SK-N-SH (cell line): ENCODE data around the gene HEG1. TPM values are rescaled to one million over a fixed set of nuclear protein-coding genes. Genes with fewer than 3 reads are reported as not detected.

Experiments
- CTCF ChIA-PET: fragments of 300-600, 350-600 bp; formaldehyde crosslinking; extraction: SDS; loops from one replicate; lab custom pipeline; 2021; lab: Yijun Ruan, JAX
- POLR2A ChIA-PET: fragments of 350-600 bp; sonication (Branson Sonifier 250); formaldehyde crosslinking; extraction: SDS; loops from one replicate; lab custom pipeline; 2020; ENCODE audit warnings: antibody characterized with exemption, inconsistent platforms; lab: Yijun Ruan, JAX
- DNase-seq: peaks from one replicate; pipeline ENCODE4 v3.0.0; 2012
- H2AFZ ChIP-seq: fragments of 200-600 bp; sonication (generic); 2 replicates; pipeline ENCODE4 v1.8.1; 2016; ENCODE audit warnings: antibody characterized with exemption, mild to moderate bottlenecking, low read depth
- H3F3A ChIP-seq: fragments of 200-600 bp; sonication (generic); replicated peaks from 2 replicates; pipeline ENCODE3; 2016; ENCODE audit warnings: antibody characterized with exemption, mild to moderate bottlenecking; ENCODE audit not compliant: insufficient read depth
- H3K27ac ChIP-seq, 2 experiments: fragments of 200-500 bp in 1 of 2; fragments of 200-600 bp in 1 of 2; sonication (Bioruptor generic) in 1 of 2; sonication (generic), shearing (Covaris generic) in 1 of 2; 2 replicates each; pipeline versions ENCODE4 v1.5.1 to v1.6.1; 2014 to 2016; ENCODE audit warnings: low read depth in 2 of 2, inconsistent platforms in 1 of 2, low read length in 1 of 2, mild to moderate bottlenecking in 1 of 2, mixed read lengths in 1 of 2
- H3K27me3 ChIP-seq: fragments of 200-600 bp; sonication (generic), shearing (Covaris generic); 2 replicates; pipeline ENCODE4 v1.6.1; 2016; ENCODE audit warnings: mixed run types; ENCODE audit not compliant: insufficient read depth
- H3K36me3 ChIP-seq, 2 experiments: fragments of 200-500 bp in 1 of 2; fragments of 200-600 bp in 1 of 2; sonication (Bioruptor generic) in 1 of 2; sonication (generic) in 1 of 2; replicated peaks in 1 of 2; 2 replicates each; pipeline versions ENCODE3 to v1.5.1; 2014 to 2016; ENCODE audit warnings: low read length in 1 of 2, mild to moderate bottlenecking in 1 of 2; ENCODE audit not compliant: insufficient read depth in 2 of 2, control insufficient read depth in 1 of 2
- H3K4me1 ChIP-seq, 2 experiments: fragments of 200-500 bp in 1 of 2; fragments of 200-600 bp in 1 of 2; sonication (Bioruptor generic) in 1 of 2; sonication (generic), shearing (Covaris generic) in 1 of 2; 2 replicates each; pipeline versions ENCODE4 v1.5.1 to v1.6.1; 2014 to 2016; ENCODE audit warnings: low read depth in 1 of 2, low read length in 1 of 2, mixed run types in 1 of 2; ENCODE audit not compliant: insufficient read depth in 2 of 2, control insufficient read depth in 1 of 2
- H3K4me2 ChIP-seq: fragments of 200-600 bp; sonication (generic), shearing (Covaris generic); 2 replicates; pipeline ENCODE4 v1.6.1; 2017; ENCODE audit warnings: mixed run types
- H3K4me3 ChIP-seq, 2 experiments: fragments of 200-500 bp in 1 of 2; fragments of 200-600 bp in 1 of 2; sonication (Bioruptor generic) in 1 of 2; sonication (generic), shearing (Covaris generic) in 1 of 2; 2 replicates each; pipeline versions ENCODE4 v1.5.1 to v1.8.1; 2014 to 2016; ENCODE audit warnings: low read depth in 2 of 2, inconsistent platforms in 1 of 2, low read length in 1 of 2, mild to moderate bottlenecking in 1 of 2, mixed read lengths in 1 of 2, moderate library complexity in 1 of 2
- H3K79me2 ChIP-seq: fragments of 200-600 bp; sonication (generic); 2 replicates; pipeline ENCODE4 v1.8.1; 2017; ENCODE audit warnings: mild to moderate bottlenecking; ENCODE audit not compliant: insufficient read depth
- H3K9ac ChIP-seq: fragments of 200-600 bp; sonication (generic); 2 replicates; pipeline ENCODE4 v1.6.1; 2017; ENCODE audit warnings: mixed run types
- H3K9me2 ChIP-seq: fragments of 200-600 bp; sonication (generic); 2 replicates; pipeline ENCODE4 v1.6.1; 2017; ENCODE audit warnings: mixed run types
- H3K9me3 ChIP-seq: fragments of 200-600 bp; sonication (generic); 2 replicates; pipeline ENCODE4 v1.6.1; 2017; ENCODE audit warnings: mixed run types, mild to moderate bottlenecking, moderate library complexity
- H4K20me1 ChIP-seq: fragments of 200-600 bp; sonication (generic); 2 replicates; pipeline ENCODE4 v1.6.1; 2017; ENCODE audit warnings: mild to moderate bottlenecking, mixed run types; ENCODE audit not compliant: insufficient read depth
- CHD2 ChIP-seq: fragments of 150-350 bp; IDR thresholded peaks from 2 replicates; pipeline ENCODE4 v1.6.1; 2018; ENCODE audit warnings: low read length; ENCODE audit not compliant: partially characterized antibody
- ELF1 ChIP-seq: IDR thresholded peaks from 2 replicates; pipeline ENCODE4 v1.4.0; 2012
- FOSL2 ChIP-seq: IDR thresholded peaks from 2 replicates; pipeline ENCODE4 v1.4.0; 2012; ENCODE audit warnings: low read depth, mild to moderate bottlenecking, moderate library complexity, borderline replicate concordance
- FOXJ3 ChIP-seq: sonication (generic); formaldehyde crosslinking; IDR thresholded peaks from 2 replicates; pipeline ENCODE4 v1.5.1; 2020; ENCODE audit warnings: mild to moderate bottlenecking, missing genetic modification reagents
- GABPA ChIP-seq: IDR thresholded peaks from 2 replicates; pipeline ENCODE4 v1.4.0; 2012; ENCODE audit warnings: low read depth, mild to moderate bottlenecking
- GATA2 ChIP-seq: sonication (generic); formaldehyde crosslinking; IDR thresholded peaks from 2 replicates; pipeline ENCODE4 v1.5.0; 2020; ENCODE audit warnings: mild to moderate bottlenecking, missing genetic modification reagents
- MXI1 ChIP-seq: IDR thresholded peaks from 2 replicates; pipeline ENCODE4 v1.6.1; 2012; ENCODE audit warnings: mild to moderate bottlenecking, low read depth, low read length, improper control_type of control experiment
- NRF1 ChIP-seq: IDR thresholded peaks from 2 replicates; pipeline ENCODE4 v1.6.1; 2012; ENCODE audit warnings: low read depth, mild to moderate bottlenecking, low read length
- POLR2AphosphoS5 ChIP-seq: IDR thresholded peaks from 2 replicates; pipeline ENCODE4 v1.6.1; 2012; ENCODE audit warnings: low read depth, low read length
- RAD21 ChIP-seq: IDR thresholded peaks from 2 replicates; pipeline ENCODE4 v1.6.1; 2012; ENCODE audit warnings: mild to moderate bottlenecking, low read length
- RCOR1 ChIP-seq: fragments of 150-350 bp; IDR thresholded peaks from 2 replicates; pipeline ENCODE4 v1.6.1; 2017; ENCODE audit warnings: antibody characterized with exemption, low read length
- SIN3A ChIP-seq: IDR thresholded peaks from 2 replicates; pipeline ENCODE4 v1.6.1; 2012; ENCODE audit warnings: low read depth, mild to moderate bottlenecking, low read length, moderate library complexity, borderline replicate concordance
- SMC3 ChIP-seq: IDR thresholded peaks from 2 replicates; pipeline ENCODE4 v1.6.1; 2012; ENCODE audit warnings: low read depth, low read length, improper control_type of control experiment
- TCF12 ChIP-seq: IDR thresholded peaks from 2 replicates; pipeline ENCODE4 v1.4.0; 2012
- YY1 ChIP-seq: IDR thresholded peaks from 2 replicates; pipeline ENCODE4 v1.4.0; 2012; ENCODE audit warnings: low read depth, mild to moderate bottlenecking
- WGBS: methylation state at CpG from one replicate; pipeline ENCODE4 v1.1.6; 2017; ENCODE audit warnings: low lambda C conversion rate; 5-methylcytosine and 5-hydroxymethylcytosine counted together
- polyA plus RNA-seq, 3 experiments: library from polyadenylated mRNA; depleted of rRNA; stranded (reverse); fragments of >200 nt; gene quantifications; 2 replicates each; pipeline ENCODE4 v1.2.3, GENCODE V29; 2012
- TF ChIP-seq, protein P1 (sequence below): fragments of 150-350 bp; IDR thresholded peaks from 2 replicates; pipeline ENCODE4 v1.6.1; 2017; ENCODE audit warnings: antibody characterized with exemption, low read length, low read depth, borderline replicate concordance
- TF ChIP-seq, protein P2 (sequence below): IDR thresholded peaks from 2 replicates; pipeline ENCODE4 v1.4.0; 2012; ENCODE audit warnings: low read depth, borderline replicate concordance

HEG1 gene
- polyA plus RNA-seq, 1 of the 3 experiments (the other 2 are of a cell fraction), result 27.7 TPM

DNA sequence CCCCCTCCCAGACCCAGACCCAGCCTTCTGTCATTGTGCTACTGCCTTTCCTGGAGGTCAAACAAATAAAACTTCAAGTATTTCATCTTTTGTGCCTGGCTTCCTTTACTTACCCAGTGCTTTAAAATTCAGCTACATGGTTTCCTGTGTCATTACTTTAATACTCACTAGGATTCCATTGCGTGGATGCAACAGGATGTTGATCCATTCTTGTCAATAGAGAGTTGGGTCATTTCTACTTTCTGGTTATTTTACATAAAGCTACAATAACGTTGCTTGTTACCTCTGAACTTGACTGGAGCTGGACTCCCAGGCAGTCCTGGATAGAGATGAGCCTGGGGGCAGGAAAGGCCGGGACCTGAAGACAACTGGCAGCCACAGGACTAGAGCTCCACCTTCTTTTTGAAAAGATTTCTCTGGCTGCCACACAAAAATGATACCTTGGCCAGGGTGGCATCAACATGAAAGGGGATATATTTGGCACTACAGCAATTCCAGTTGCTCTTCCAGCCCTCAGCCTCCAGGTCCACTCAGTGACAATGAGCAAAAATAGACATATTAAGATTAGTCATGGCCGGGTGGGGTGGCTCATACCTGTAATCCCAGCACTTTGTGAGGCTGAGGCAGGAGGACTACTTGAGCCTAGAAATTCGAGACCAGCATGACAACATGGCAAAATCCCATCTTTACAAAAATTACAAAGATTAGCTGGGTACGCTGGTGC is 23.3 kb upstream of the HEG1 start:
- H3K36me3 ChIP-seq, result no peaks in the 10 kb centered on the region

DNA sequence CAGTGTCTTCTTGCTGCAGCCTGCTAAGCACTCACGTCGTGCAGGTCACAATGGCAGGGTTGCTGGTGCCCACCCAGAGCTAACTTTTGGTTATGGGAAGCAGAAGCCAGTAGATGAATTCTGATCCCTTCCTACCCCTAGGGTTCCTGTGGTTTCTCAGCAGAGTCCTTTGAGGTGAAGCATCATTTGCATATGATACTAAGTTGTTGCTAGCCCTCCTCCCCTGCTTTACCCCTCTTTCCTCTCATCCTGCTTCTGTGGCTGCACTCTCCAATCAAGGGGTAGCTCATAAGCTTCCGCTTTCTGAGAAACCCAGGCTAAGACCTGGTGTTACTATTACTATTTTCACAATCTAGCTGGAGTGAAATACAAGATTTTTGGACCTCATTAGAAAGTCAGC is 22.1 kb upstream of the HEG1 start:
- DNase-seq, result no peak
- H3K9me3 ChIP-seq, result no peaks in the 10 kb centered on the region
- ChIA-PET CTCF (interaction anchor here (0.9 to 1.1 kb wide), 2 partner anchors 83 to 513 kb away, joined by 3 read pairs; no protein-coding TSS in a partner anchor), POLR2A (no interaction called here)
- no peak overlapping the region for H3K4me2 ChIP-seq
- no peaks in the 10 kb centered on the region for H3K36me3 ChIP-seq
- no peaks in the 10 kb centered on the region for H3K79me2 ChIP-seq
- 97% methylated on average over 3 of the region's 3 CpGs for WGBS
- H3K27me3 ChIP-seq, result no peaks in the 10 kb centered on the region
- H3F3A ChIP-seq, result peaks cover 3% of the 10 kb centered on the region
- H3K4me1 ChIP-seq, result peaks cover 0 to 13% of the 10 kb centered on the region in 2 experiments; a peak in 1 of 4 replicates
- H2AFZ ChIP-seq, result no peak overlapping the region
- H4K20me1 ChIP-seq, result no peaks in the 10 kb centered on the region
- H3K9me2 ChIP-seq, result no peaks in the 10 kb centered on the region
- H3K4me3 ChIP-seq, result no peak overlapping the region
- TF ChIP-seq GABPA, result no peak
- TF ChIP-seq NRF1, result no peak
- no peak for TF ChIP-seq TCF12
- TF ChIP-seq POLR2AphosphoS5, result no peak
- TF ChIP-seq MXI1, result no peak
- no peak overlapping the region for H3K9ac ChIP-seq
- no peak overlapping the region for H3K27ac ChIP-seq

More for the DNA sequence above, 23.3 kb upstream of the HEG1 start:
- Histone ChIP-seq H3K4me2 (no peak overlapping the region), H3K9me3 (no peaks in the 10 kb centered on the region), H3F3A (peaks cover 3% of the 10 kb centered on the region), H3K4me1 (peaks cover 0 to 8% of the 10 kb centered on the region in 2 experiments; a peak in 1 of 4 replicates), H4K20me1 (no peaks in the 10 kb centered on the region), H3K9me2 (no peaks in the 10 kb centered on the region), H3K27ac (no peak overlapping the region), H3K27me3 (no peaks in the 10 kb centered on the region), H3K4me3 (no peak overlapping the region), H2AFZ (no peak overlapping the region), H3K9ac (no peak overlapping the region), H3K79me2 (no peaks in the 10 kb centered on the region)
- ChIA-PET POLR2A (no interaction called here), CTCF (interaction anchor here (0.7 kb wide), 1 partner anchor 43 kb away, joined by 3 read pairs; no protein-coding TSS in a partner anchor)
- no peak for TF ChIP-seq FOXJ3 (CRISPR knock-in tag)
- TF ChIP-seq, protein P1, sequence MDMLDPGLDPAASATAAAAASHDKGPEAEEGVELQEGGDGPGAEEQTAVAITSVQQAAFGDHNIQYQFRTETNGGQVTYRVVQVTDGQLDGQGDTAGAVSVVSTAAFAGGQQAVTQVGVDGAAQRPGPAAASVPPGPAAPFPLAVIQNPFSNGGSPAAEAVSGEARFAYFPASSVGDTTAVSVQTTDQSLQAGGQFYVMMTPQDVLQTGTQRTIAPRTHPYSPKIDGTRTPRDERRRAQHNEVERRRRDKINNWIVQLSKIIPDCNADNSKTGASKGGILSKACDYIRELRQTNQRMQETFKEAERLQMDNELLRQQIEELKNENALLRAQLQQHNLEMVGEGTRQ, result no peak
- TF ChIP-seq YY1, result no peak
- TF ChIP-seq ELF1, result no peak
- no peak for TF ChIP-seq RAD21
- TF ChIP-seq TCF12, result no peak
- no peak for TF ChIP-seq NRF1
- no peak for TF ChIP-seq MXI1
- TF ChIP-seq, protein P2, sequence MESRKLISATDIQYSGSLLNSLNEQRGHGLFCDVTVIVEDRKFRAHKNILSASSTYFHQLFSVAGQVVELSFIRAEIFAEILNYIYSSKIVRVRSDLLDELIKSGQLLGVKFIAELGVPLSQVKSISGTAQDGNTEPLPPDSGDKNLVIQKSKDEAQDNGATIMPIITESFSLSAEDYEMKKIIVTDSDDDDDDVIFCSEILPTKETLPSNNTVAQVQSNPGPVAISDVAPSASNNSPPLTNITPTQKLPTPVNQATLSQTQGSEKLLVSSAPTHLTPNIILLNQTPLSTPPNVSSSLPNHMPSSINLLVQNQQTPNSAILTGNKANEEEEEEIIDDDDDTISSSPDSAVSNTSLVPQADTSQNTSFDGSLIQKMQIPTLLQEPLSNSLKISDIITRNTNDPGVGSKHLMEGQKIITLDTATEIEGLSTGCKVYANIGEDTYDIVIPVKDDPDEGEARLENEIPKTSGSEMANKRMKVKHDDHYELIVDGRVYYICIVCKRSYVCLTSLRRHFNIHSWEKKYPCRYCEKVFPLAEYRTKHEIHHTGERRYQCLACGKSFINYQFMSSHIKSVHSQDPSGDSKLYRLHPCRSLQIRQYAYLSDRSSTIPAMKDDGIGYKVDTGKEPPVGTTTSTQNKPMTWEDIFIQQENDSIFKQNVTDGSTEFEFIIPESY, result no peak
- TF ChIP-seq GATA2 (CRISPR knock-in tag), result no peak
- no peak for TF ChIP-seq SMC3
- TF ChIP-seq FOSL2, result no peak
- TF ChIP-seq SIN3A, result no peak
- no peak for TF ChIP-seq RCOR1
- no peak for TF ChIP-seq CHD2
- DNase-seq, result no peak
- 82% methylated on average over 6 of the region's 6 CpGs for WGBS
